Suprapubic skin (tissue), 4 donors: ENCODE measurements around the gene TMED9.

Experiments used
- CTCF ChIP-seq, 2 donors: fragments of 200-600 bp in 1 of 2; fragments of 450-650 bp in 1 of 2; sonication (generic) in 1 of 2; IDR thresholded peaks; one replicate each; pipeline ENCODE4 v1.5.1; 2016 to 2019; ENCODE audit warnings: antibody characterized with exemption in 2 of 2, mild to moderate bottlenecking in 1 of 2, moderate library complexity in 1 of 2
- EP300 ChIP-seq: sonication (generic); formaldehyde crosslinking; IDR thresholded peaks from one replicate; pipeline ENCODE4 v1.6.1; 2017; ENCODE audit warnings: antibody characterized with exemption
- POLR2A ChIP-seq, 2 donors: fragments of 450-650 bp; IDR thresholded peaks; one replicate each; pipeline ENCODE4 v1.6.1; 2017; ENCODE audit warnings: antibody characterized with exemption in 2 of 2, mild to moderate bottlenecking in 2 of 2, moderate library complexity in 2 of 2
- POLR2AphosphoS5 ChIP-seq, 3 donors: sonication (generic); formaldehyde crosslinking; IDR thresholded peaks; one replicate each; pipeline ENCODE4 v1.6.1; 2017; ENCODE audit warnings: antibody characterized with exemption in 3 of 3

- TF ChIP-seq POLR2A (IDR thresholded peaks at IDR 0.05), result no peak
- TF ChIP-seq CTCF (IDR thresholded peaks at IDR 0.05), result no peak
- no peak for TF ChIP-seq EP300
- TF ChIP-seq POLR2AphosphoS5 (IDR thresholded peaks at IDR 0.05), result no peak
These were observed 34.9 kb upstream of the TMED9 start for GRCh38 chr5:177557041-177557647.
